Natural killer cell (primary cell): Measurements from ENCODE around the gene MEF2A. TPM values are rescaled to one million over a fixed set of nuclear protein-coding genes. Genes with fewer than 3 reads are reported as not detected.

Source experiments
- ATAC-seq, 3 donors: fragments of 150-1000 bp in 2 of 3; fragments of 200-7000 bp in 1 of 3; cut with Tn5 transposase; 1 replicate in 1 of 3; 2 replicates in 2 of 3; pipeline ENCODE4 v1.10.0; 2021; ENCODE audit warnings: mild to moderate bottlenecking in 2 of 3, moderate library complexity in 2 of 3
- DNase-seq, 2 donors: peaks; one replicate each; pipeline versions ENCODE4 v3.0.0 to v3.0.0-alpha.2; 2013 to 2021; ENCODE audit warnings: mixed read lengths in 1 of 2
- H3K27ac ChIP-seq: one replicate; pipeline ENCODE4 v1.5.1; 2013; ENCODE audit warnings: mild to moderate bottlenecking, low read length
- H3K27me3 ChIP-seq: one replicate; pipeline ENCODE4 v1.6.1; 2013; ENCODE audit warnings: low read length; ENCODE audit not compliant: control insufficient read depth, insufficient read depth
- H3K36me3 ChIP-seq: one replicate; pipeline ENCODE4 v1.6.1; 2013; ENCODE audit warnings: low read length; ENCODE audit not compliant: control insufficient read depth, insufficient read depth
- H3K4me1 ChIP-seq: one replicate; pipeline ENCODE4 v1.6.1; 2013; ENCODE audit warnings: low read length; ENCODE audit not compliant: control insufficient read depth, insufficient read depth
- H3K4me3 ChIP-seq: one replicate; pipeline ENCODE4 v1.5.1; 2013; ENCODE audit warnings: low read length
- H3K9me3 ChIP-seq: one replicate; pipeline ENCODE4 v1.6.1; 2013; ENCODE audit warnings: low read length; ENCODE audit not compliant: control insufficient read depth, insufficient read depth
- H3K27ac Mint-ChIP-seq, 2 donors: one replicate each; pipeline ENCODE4 v1.8.0; 2022; ENCODE audit warnings: mild to moderate bottlenecking in 2 of 2, mixed read lengths in 2 of 2, moderate library complexity in 1 of 2
- H3K27me3 Mint-ChIP-seq, 2 donors: one replicate each; pipeline ENCODE4 v1.8.0; 2022; ENCODE audit warnings: low read depth in 2 of 2, mixed read lengths in 2 of 2
- H3K36me3 Mint-ChIP-seq: one replicate; pipeline ENCODE4 v1.8.0; 2022; ENCODE audit warnings: mixed read lengths
- H3K4me1 Mint-ChIP-seq, 2 donors: one replicate each; pipeline ENCODE4 v1.8.0; 2022; ENCODE audit warnings: mixed read lengths in 2 of 2
- H3K4me3 Mint-ChIP-seq: one replicate; pipeline ENCODE4 v1.8.0; 2022; ENCODE audit warnings: mild to moderate bottlenecking, moderate library complexity, mixed read lengths
- H3K9me3 Mint-ChIP-seq, 2 donors: one replicate each; pipeline ENCODE4 v1.8.0; 2022; ENCODE audit warnings: mixed read lengths in 2 of 2
- WGBS: methylation state at CpG from one replicate; pipeline ENCODE4 v1.1.7; 2013; ENCODE audit warnings: missing lambda C conversion rate; ENCODE audit not compliant: insufficient coverage; 5-methylcytosine and 5-hydroxymethylcytosine counted together
- intact Hi-C: fragments of 100-400 bp; cut with micrococcal nuclease; formaldehyde crosslinking; loops from one replicate; pipeline ENCODE4 v1.14.2; 2022
- total RNA-seq, 4 donors: library from RNA; stranded (reverse); fragments of 120-200 nt in 1 of 4; gene quantifications; one replicate each; pipeline versions ENCODE4 v1.2.3 to v1.2.4, GENCODE V29; 2013 to 2022
- TF ChIP-seq, protein P1 (sequence below): fragments of 200-600 bp; IDR thresholded peaks from one replicate; pipeline ENCODE4 v1.8.0; 2022; ENCODE audit warnings: antibody characterized with exemption

MEF2A gene
- total RNA-seq, 3 donors from 2014 or later (not counting 1 experiment from before 2014, with no cell fraction given): 31.1 to 33.9 (median 33.6) TPM

DNA sequence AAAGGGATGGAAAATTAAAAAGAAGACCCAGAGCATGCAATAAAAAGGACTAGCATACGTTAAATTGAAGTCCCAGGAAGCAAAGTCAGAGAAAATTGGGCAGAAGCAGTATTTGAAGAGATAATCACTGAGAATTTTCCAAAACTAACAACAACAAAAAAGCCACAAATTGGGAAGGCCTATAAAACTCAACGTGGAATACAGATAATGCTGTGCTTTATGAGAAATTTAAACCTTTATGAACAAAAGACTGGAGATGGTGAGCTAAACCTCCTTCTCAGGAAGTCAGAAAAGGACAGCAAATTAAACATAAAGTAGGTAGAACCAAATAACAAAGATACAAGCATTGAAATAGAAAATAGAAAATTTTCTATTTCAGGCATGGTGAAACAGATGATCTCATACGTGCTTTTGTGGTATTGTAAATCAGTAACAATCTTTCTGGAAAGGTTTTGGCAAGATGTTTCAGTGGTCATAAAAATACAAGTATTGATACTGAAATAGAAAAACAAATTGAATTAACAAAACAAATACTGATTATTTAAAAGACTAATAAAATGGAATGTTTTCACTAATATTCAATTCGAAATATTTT lies 111.9 kb downstream of the MEF2A start:
- H3K36me3 ChIP-seq: peaks cover 30% of the 10 kb centered on the region
- peaks cover 0 to 3% of the 10 kb centered on the region in 2 donors for H3K4me1 Mint-ChIP-seq
- no peaks in the 10 kb centered on the region for H3K9me3 ChIP-seq
- no peak overlapping the region for H3K27ac Mint-ChIP-seq
- DNase-seq (no peak), ATAC-seq (no peak)
- H3K4me3 ChIP-seq: no peak overlapping the region
- 100% methylated on average over 2 of the region's 4 CpGs for WGBS
- no peaks in the 10 kb centered on the region for H3K9me3 Mint-ChIP-seq
- H3K27me3 Mint-ChIP-seq: no peaks in the 10 kb centered on the region
- no peaks in the 10 kb centered on the region for H3K27me3 ChIP-seq
- intact Hi-C loops: no loop called here
- H3K4me3 Mint-ChIP-seq: no peak overlapping the region
- no peaks in the 10 kb centered on the region for H3K4me1 ChIP-seq
- TF ChIP-seq, protein P1, sequence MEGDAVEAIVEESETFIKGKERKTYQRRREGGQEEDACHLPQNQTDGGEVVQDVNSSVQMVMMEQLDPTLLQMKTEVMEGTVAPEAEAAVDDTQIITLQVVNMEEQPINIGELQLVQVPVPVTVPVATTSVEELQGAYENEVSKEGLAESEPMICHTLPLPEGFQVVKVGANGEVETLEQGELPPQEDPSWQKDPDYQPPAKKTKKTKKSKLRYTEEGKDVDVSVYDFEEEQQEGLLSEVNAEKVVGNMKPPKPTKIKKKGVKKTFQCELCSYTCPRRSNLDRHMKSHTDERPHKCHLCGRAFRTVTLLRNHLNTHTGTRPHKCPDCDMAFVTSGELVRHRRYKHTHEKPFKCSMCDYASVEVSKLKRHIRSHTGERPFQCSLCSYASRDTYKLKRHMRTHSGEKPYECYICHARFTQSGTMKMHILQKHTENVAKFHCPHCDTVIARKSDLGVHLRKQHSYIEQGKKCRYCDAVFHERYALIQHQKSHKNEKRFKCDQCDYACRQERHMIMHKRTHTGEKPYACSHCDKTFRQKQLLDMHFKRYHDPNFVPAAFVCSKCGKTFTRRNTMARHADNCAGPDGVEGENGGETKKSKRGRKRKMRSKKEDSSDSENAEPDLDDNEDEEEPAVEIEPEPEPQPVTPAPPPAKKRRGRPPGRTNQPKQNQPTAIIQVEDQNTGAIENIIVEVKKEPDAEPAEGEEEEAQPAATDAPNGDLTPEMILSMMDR: no peak
- H3K36me3 Mint-ChIP-seq: peaks cover 26% of the 10 kb centered on the region
- no peak overlapping the region for H3K27ac ChIP-seq

DNA sequence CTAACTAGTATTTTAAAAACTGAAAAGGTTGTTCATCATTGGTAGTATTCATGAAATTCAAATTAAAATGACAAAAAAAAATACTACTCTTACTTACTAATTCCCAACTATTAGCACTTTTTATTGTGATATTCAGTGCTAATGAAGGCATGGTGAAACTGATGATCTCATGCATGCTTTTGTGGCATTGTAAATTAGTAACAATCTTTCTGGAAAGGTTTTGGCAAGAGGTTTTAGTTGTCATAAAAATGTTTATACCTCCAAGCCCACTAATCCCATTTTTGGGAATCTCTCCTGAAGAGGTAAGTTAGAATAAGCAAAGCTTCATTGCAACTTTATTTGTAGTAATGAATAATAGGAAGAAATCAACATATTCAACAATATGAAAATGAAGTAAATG lies 114.5 kb downstream of the MEF2A start:
- peaks cover 21% of the 10 kb centered on the region for H3K36me3 ChIP-seq
- H3K27me3 Mint-ChIP-seq: no peaks in the 10 kb centered on the region
- intact Hi-C loops: no loop called here
- H3K27ac Mint-ChIP-seq: no peak overlapping the region
- ATAC-seq (no peak), DNase-seq (no peak)
- TF ChIP-seq, protein P1: no peak
- no peak overlapping the region for H3K27ac ChIP-seq
- peaks cover 0 to 3% of the 10 kb centered on the region in 2 donors for H3K9me3 Mint-ChIP-seq
- H3K4me1 ChIP-seq: no peaks in the 10 kb centered on the region
- H3K4me3 ChIP-seq: no peak overlapping the region
- H3K4me3 Mint-ChIP-seq: no peak overlapping the region
- no peaks in the 10 kb centered on the region for H3K27me3 ChIP-seq
- H3K4me1 Mint-ChIP-seq: peaks cover 10 to 12% of the 10 kb centered on the region in 2 donors
- peaks cover 32% of the 10 kb centered on the region for H3K36me3 Mint-ChIP-seq
- H3K9me3 ChIP-seq: no peaks in the 10 kb centered on the region

DNA sequence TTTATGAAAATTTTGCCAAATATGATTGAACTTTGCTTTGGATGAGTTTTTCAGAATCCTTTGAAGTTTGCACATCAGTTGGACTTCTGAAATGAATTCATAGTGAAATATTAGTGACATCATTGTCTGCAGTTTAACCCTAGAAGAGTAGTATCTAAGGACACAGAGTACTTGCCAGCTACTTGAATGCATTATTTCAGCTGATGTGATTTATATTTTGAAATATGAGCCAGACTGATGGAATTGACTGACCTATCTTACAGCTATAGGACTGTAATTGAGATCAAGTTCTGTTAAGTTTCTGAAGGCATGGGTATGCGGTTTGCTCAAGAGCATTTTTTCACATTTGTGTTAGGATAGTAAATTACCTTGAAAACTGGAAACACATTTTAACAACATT lies 116.2 kb downstream of the MEF2A start:
- H3K36me3 Mint-ChIP-seq: peaks cover 27% of the 10 kb centered on the region
- peaks cover 0 to 3% of the 10 kb centered on the region in 2 donors for H3K9me3 Mint-ChIP-seq
- intact Hi-C loops: no loop called here
- H3K4me1 Mint-ChIP-seq: peaks cover 10 to 16% of the 10 kb centered on the region in 2 donors
- Histone ChIP-seq H3K9me3 (no peaks in the 10 kb centered on the region), H3K4me1 (no peaks in the 10 kb centered on the region), H3K4me3 (no peak overlapping the region), H3K27ac (no peak overlapping the region), H3K27me3 (no peaks in the 10 kb centered on the region), H3K36me3 (peaks cover 14% of the 10 kb centered on the region)
- ATAC-seq (no peak), DNase-seq (no peak)
- H3K27me3 Mint-ChIP-seq: no peaks in the 10 kb centered on the region
- TF ChIP-seq, protein P1: no peak
- H3K4me3 Mint-ChIP-seq: no peak overlapping the region
- peak overlapping the region in 1 of 2 donors; percentile 71 for H3K27ac Mint-ChIP-seq
- no CpG with 5 or more reads among the region's 1 CpG for WGBS

DNA sequence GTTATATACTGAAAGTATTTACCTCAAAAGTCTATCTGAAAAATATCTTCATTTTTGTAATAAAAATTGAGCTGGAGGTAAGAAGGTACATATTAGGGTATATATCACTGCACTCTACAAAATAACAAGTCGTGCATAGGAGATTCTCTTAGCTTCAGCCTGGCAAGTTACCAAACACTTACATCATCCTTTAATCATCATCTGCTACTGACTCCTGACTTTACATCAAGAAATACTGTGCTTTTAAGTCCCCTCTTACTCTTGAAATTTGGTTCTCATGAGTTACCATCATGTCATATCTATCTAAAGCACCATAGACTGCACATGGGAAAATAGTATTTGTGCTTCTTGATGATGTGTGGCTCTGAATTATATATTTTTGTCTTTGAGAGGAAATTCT lies 116.7 kb downstream of the MEF2A start:
- Histone ChIP-seq H3K27ac (no peak overlapping the region), H3K4me1 (no peaks in the 10 kb centered on the region), H3K36me3 (peaks cover 15% of the 10 kb centered on the region), H3K4me3 (no peak overlapping the region), H3K27me3 (no peaks in the 10 kb centered on the region), H3K9me3 (no peaks in the 10 kb centered on the region)
- 0% methylated on average over 1 of the region's 1 CpG for WGBS
- no peak overlapping the region for H3K4me3 Mint-ChIP-seq
- peaks cover 25% of the 10 kb centered on the region for H3K36me3 Mint-ChIP-seq
- TF ChIP-seq, protein P1: no peak
- H3K27ac Mint-ChIP-seq: peak overlapping the region; percentile 39 to 71
- DNase-seq (peak in 1 of 2 donors; percentile 49), ATAC-seq (no peak)
- H3K4me1 Mint-ChIP-seq: peaks cover 10 to 16% of the 10 kb centered on the region in 2 donors
- H3K27me3 Mint-ChIP-seq: no peaks in the 10 kb centered on the region
- peaks cover 0 to 3% of the 10 kb centered on the region in 2 donors for H3K9me3 Mint-ChIP-seq
- intact Hi-C loops: no loop called here
